Type B pancreatic cell (in vitro differentiated cells): ENCODE data around the gene SVIL. TPM values are rescaled to one million over a fixed set of nuclear protein-coding genes. Genes with fewer than 3 reads are reported as not detected.

Experiments used
- DNase-seq: peaks from one replicate; pipeline ENCODE4 v3.0.0; 2021; ENCODE audit warnings: mixed read lengths; ENCODE audit not compliant: unreplicated experiment; ENCODE audit errors: extremely low spot score
- H3K27ac Mint-ChIP-seq: 2 replicates; pipeline ENCODE4 v1.8.0; 2021; ENCODE audit warnings: mild to moderate bottlenecking, mixed read lengths
- H3K27me3 Mint-ChIP-seq: 2 replicates; pipeline ENCODE4 v1.8.0; 2021; ENCODE audit warnings: mixed read lengths
- H3K36me3 Mint-ChIP-seq: 2 replicates; pipeline ENCODE4 v1.8.0; 2021; ENCODE audit warnings: mixed read lengths
- H3K4me1 Mint-ChIP-seq: one replicate; pipeline ENCODE4 v1.8.0; 2021; ENCODE audit warnings: mixed read lengths; ENCODE audit not compliant: unreplicated experiment
- H3K4me3 Mint-ChIP-seq: 2 replicates; pipeline ENCODE4 v1.8.0; 2021; ENCODE audit warnings: mild to moderate bottlenecking, mixed read lengths
- H3K9me3 Mint-ChIP-seq: 2 replicates; pipeline ENCODE4 v1.8.0; 2021; ENCODE audit warnings: mixed read lengths
- CTCF ChIP-seq: fragments of 200-600 bp; sonication (generic); conservative IDR thresholded peaks from 2 replicates; pipeline ENCODE4 v1.5.0; 2021; ENCODE audit warnings: antibody characterized with exemption, mild to moderate bottlenecking
- total RNA-seq: library from RNA; stranded (reverse); gene quantifications from 2 replicates; pipeline ENCODE4 v1.2.1, GENCODE V29; 2021; ENCODE audit warnings: low replicate concordance

Gene SVIL
- total RNA-seq, 1 donor from 2014 or later: 171 TPM

DNA sequence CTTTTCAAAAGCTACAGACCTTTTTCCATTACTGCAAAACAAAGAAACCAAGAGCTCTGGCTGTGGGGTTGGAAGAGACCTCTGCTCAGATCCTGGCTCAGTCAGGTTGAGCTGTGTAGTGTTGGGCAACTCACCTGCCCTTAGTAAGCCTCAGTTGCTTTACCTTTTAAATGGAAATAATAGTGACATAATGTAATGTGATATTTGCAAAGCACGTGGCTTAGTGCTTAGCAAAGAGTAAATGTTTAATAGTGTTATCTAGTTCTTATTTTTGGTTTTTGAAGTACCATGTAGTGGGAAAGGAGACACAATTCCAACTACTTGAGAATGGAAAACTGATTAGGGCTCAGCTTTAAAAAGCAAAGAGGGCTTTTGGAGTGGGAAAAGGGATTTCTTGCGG, 100.2 kb downstream of the SVIL start:
- Mint-ChIP-seq H3K27ac (peak overlapping the region; percentile 61), H3K9me3 (no peaks in the 10 kb centered on the region), H3K27me3 (no peaks in the 10 kb centered on the region), H3K4me3 (no peak overlapping the region), H3K36me3 (peaks cover 31% of the 10 kb centered on the region), H3K4me1 (peaks cover 39% of the 10 kb centered on the region)
- TF ChIP-seq CTCF: no peak
- no peak for DNase-seq

GRCh38 chr10:29533696-29534285, 101.0 kb downstream of the SVIL start:
- Mint-ChIP-seq H3K36me3 (peaks cover 31% of the 10 kb centered on the region), H3K4me3 (no peak overlapping the region), H3K4me1 (peaks cover 33% of the 10 kb centered on the region), H3K27me3 (no peaks in the 10 kb centered on the region), H3K27ac (no peak overlapping the region), H3K9me3 (no peaks in the 10 kb centered on the region)
- peak; percentile 39 for TF ChIP-seq CTCF
- DNase-seq: no peak

DNA sequence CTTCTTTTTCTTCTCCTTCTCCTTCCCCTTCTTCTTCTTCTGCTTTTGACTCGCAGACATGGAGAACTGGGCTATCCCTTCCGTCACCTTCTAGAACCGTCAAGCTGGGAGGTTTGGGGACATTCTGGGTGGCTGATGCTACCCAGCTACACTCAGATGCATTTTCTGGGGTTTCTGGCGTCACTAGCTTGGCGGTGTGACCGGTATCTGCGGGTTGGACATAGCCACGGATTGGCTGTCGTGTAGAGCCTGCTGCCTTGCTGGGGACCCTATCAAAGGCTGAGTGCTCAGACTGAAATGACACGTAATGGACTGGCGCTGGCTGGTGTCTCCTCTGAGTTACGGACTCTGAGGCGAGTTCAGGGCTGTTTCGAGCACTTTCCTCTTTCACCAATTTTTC, 101.7 kb downstream of the SVIL start:
- H3K36me3 Mint-ChIP-seq: peaks cover 30% of the 10 kb centered on the region
- H3K27me3 Mint-ChIP-seq: no peaks in the 10 kb centered on the region
- no peaks in the 10 kb centered on the region for H3K9me3 Mint-ChIP-seq
- H3K4me3 Mint-ChIP-seq: no peak overlapping the region
- H3K27ac Mint-ChIP-seq: no peak overlapping the region
- no peak for TF ChIP-seq CTCF
- DNase-seq: no peak
- peaks cover 30% of the 10 kb centered on the region for H3K4me1 Mint-ChIP-seq

GRCh38 chr10:29532256-29532878, 102.4 kb downstream of the SVIL start:
- H3K4me1 Mint-ChIP-seq: peaks cover 26% of the 10 kb centered on the region
- no peaks in the 10 kb centered on the region for H3K9me3 Mint-ChIP-seq
- H3K27ac Mint-ChIP-seq: peak overlapping the region; percentile 41
- no peaks in the 10 kb centered on the region for H3K27me3 Mint-ChIP-seq
- peaks cover 30% of the 10 kb centered on the region for H3K36me3 Mint-ChIP-seq
- TF ChIP-seq CTCF: no peak
- DNase-seq: no peak
- no peak overlapping the region for H3K4me3 Mint-ChIP-seq

DNA sequence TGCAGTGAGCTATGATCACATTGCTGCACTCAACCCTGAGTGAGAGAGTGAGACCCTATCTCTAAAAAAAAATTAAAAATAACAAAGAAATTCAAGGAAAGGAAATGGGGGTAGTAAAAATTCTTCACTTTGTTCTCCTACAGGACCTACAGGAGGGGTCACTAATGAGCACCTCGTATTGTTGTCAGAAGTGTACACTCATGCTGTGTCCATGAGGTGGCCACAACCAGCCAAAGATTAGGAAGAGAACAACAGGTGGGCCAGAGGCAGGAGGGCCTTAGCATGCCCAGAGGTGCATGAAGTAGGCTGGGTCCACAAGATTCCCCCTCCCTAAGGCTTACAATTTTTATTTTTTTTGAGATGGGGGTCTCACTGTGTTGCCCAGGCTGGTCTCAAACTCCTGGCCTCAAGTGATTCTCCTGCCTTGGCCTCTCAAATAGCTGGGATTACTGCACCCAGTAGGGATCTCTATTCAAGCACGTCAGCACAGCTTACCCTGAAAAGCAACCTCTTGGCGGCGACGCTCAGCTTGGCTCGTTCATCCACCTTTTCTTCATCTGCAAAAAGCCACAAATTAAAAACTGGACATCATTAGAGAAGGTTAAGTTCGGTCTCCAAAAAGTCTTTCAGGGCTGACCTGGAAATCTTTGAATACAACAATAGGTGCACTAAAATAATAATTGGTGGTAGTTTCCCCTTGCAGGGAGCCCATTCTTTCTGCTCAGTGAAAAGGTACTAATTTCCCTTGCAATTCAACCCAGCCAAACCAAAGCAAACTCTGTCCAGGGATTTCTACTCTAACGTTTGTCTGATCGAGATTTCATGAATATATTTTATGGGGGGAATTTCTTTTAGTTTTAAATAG, 104.4 kb downstream of the SVIL start:
- Mint-ChIP-seq H3K4me3 (no peak overlapping the region), H3K36me3 (peaks cover 28% of the 10 kb centered on the region), H3K4me1 (peaks cover 19% of the 10 kb centered on the region), H3K27ac (peak overlapping the region; percentile 62), H3K9me3 (no peaks in the 10 kb centered on the region), H3K27me3 (no peaks in the 10 kb centered on the region)
- no peak for DNase-seq
- no peak for TF ChIP-seq CTCF
